Measurements from ENCODE around the gene PTDSS2. TPM values are rescaled to one million over a fixed set of nuclear protein-coding genes. Genes with fewer than 3 reads are reported as not detected.

PTDSS2 gene
- total and polyA plus RNA-seq, 9 of the 15 experiments (the other 6 are each of a cell fraction or from before 2014, with no cell fraction given): 0.45 to 53.9 (median 17.2) TPM

GRCh38 chr11:504053-504993 is 54.2 kb downstream of the PTDSS2 start (continued):
- TF ChIP-seq GMEB1 (CRISPR knock-in tag; IDR thresholded peaks at IDR 0.05) (peak; percentile 12; the same call in 1 of the 2 replicates), CTBP1 (IDR thresholded peaks at IDR 0.05; ENCODE audit: borderline replicate concordance) (no peak), FOSL1 (tag; conservative IDR thresholded peaks at IDR 0.05) (0 out of 2 replicates have a peak, but pooled peaks have one; percentile 18), CEBPB (tag; IDR thresholded peaks at IDR 0.05) (no peak), ETV5 (CRISPR knock-in tag; IDR thresholded peaks at IDR 0.05; ENCODE audit: low read depth) (peak; percentile 44; the same call in 1 of the 2 replicates), TAF9B (IDR thresholded peaks at IDR 0.05; ENCODE audit: partially characterized antibody) (no peak), L3MBTL2 (IDR thresholded peaks at IDR 0.05) (peak; percentile 69), ERF (CRISPR knock-in tag; IDR thresholded peaks at IDR 0.05) (peak; percentile 66), ZNF224 (CRISPR knock-in tag; IDR thresholded peaks at IDR 0.05) (no peak), BCL6 (CRISPR knock-in tag; IDR thresholded peaks at IDR 0.05) (no peak), POLR3A (IDR thresholded peaks at IDR 0.05; ENCODE audit: borderline replicate concordance, extremely low read depth, insufficient read depth, insufficient read length) (no peak), NCOR1 (IDR thresholded peaks at IDR 0.05) (no peak), MAZ (CRISPR knock-in tag; conservative IDR thresholded peaks at IDR 0.05 in 1 of 2, IDR thresholded peaks at IDR 0.05 in 1 of 2) (peak; percentile 34 to 86; a peak in 3 of 4 replicates), ZNF175 (CRISPR knock-in tag; IDR thresholded peaks at IDR 0.05; ENCODE audit: low read depth) (no peak), XRCC4 (IDR thresholded peaks at IDR 0.05; ENCODE audit: extremely low read depth, insufficient read depth, insufficient read length) (no peak), UBTF (IDR thresholded peaks at IDR 0.05; ENCODE audit: borderline replicate concordance in 1 of 2, low read depth in 2 of 2, low read length in 2 of 2) (peak; percentile 44 to 87; a peak in 3 of 4 replicates), KAT7 (CRISPR knock-in tag; IDR thresholded peaks at IDR 0.05; ENCODE audit: borderline replicate concordance) (peak; percentile 95; the same call in 1 of the 2 replicates), AFF4 (CRISPR knock-in tag; IDR thresholded peaks at IDR 0.05) (peak; percentile 70; the same call in 1 of the 2 replicates), ELF1 (tag; IDR thresholded peaks at IDR 0.05) (no peak)
